SH-SY5Y (cell line): ENCODE data around the gene ALPI.

Source experiments
- GATA2 ChIP-seq: IDR thresholded peaks from 2 replicates; pipeline ENCODE4 v1.6.1; 2011; ENCODE audit warnings: mild to moderate bottlenecking, low read depth, low read length
- GATA3 ChIP-seq: IDR thresholded peaks from 2 replicates; pipeline ENCODE4 v1.6.1; 2011; ENCODE audit warnings: low read depth, mild to moderate bottlenecking, low read length, moderate library complexity

DNA sequence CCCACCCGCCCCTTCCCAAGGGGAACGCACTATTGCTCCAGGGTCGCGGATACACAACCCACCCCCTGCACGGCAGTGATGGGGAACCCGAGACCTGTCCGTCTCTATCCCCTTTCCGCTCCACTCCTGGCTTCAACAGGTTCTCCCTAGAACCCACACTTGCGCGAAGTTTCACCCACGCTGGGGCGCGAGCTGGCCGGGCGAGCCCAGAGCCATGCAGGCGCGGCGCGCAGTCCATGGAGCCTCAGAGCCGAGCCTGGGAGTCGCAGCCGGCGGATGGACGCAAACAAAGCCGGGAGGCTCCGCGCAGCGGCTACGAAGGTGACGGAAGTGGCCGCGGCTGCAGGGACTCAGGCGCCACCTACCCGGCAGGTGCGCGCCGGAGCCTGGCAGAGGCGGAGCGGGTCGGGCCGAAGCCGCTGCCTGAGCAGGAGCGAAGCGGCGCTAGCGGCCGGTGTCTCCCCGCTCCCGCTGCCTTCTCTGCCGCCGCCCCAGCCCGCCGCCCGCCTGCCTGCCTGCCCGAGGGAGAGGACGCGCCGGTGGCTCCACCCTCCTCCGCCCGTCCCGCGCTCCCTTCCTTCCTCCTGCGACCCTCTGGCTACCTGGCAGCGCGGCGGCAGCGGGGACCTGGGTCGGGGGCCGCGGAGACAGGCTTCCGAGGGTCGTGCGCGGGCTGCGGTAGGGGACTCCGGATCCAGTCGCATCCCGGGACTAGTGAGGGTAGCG lies 35.3 kb upstream of the ALPI start:
- no peak for TF ChIP-seq GATA2
- TF ChIP-seq GATA3, result no peak
